ENCODE results near the gene DAP.
"Not testable (repeated sequence)": the region's sequence is repeated elsewhere in the genome, so short reads cannot be mapped to it uniquely, and the experiment has no call there.

The DAP gene

GRCh38 chr5:10633271-10634049 is 127.6 kb downstream of the DAP start:
- no peak for DNase-seq (ENCODE audit: low read depth, low spot score)

DNA sequence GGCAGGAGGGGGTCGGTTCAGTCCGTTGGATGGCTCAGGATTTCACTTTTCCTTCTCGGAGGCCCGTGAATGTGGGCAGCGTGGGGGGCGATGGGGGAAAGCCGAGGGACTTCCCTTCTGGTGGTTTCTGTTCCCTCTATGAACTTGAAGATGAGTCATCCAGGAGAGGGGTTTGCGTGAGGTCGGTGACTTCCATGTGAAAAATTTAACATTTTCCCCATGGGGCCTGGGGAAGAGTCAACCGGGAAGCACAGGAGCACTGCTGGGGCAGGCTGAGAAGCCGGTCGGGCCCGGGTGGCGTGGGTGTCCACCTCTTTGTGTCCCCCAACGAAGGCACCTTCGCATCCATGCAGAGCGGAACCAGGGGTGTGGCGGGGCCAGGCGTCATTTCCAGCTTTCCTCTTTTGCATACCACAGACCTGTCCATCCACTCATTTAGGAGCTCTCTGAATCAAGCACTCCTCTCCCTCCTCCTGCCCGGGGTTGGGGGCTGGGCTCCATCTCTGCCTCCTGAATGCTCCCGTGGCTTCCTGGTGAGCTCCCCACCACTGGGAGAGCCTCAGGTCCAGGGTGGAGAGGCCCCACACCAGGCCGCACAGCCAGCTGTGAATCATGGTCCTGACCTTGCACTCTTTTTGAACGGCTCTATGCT is 128.8 kb downstream of the DAP start:
- DNase-seq (ENCODE audit: low read depth, low spot score) = no peak

GRCh38 chr5:10631316-10631996 is 129.6 kb downstream of the DAP start:
- no peak for DNase-seq (ENCODE audit: low read depth, low spot score)

GRCh38 chr5:10630744-10631143 is 130.3 kb downstream of the DAP start:
- not testable (repeated sequence) for DNase-seq (ENCODE audit: low read depth, low spot score)

GRCh38 chr5:10630126-10630525 is 130.9 kb downstream of the DAP start:
- no peak for DNase-seq (ENCODE audit: low read depth, low spot score)

DNA sequence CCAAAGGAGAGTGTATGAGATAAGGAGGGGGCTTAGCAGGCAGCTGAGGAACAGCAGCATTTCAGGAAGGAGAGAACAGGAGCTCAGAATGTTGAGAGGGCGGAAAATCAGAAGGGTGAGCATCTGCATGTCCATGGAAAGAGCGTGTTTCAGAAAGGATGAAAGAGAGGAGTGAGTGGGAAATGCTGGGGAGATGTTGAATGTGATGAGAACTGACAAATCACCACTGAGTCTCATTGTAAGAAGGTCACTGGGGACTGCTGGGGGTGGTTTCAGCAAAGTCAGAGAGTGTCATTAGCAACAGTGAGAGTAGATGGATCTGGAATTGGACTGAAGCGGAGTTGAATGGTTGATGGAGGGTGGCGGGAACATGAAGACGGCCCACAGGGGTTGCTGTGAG is 131.4 kb downstream of the DAP start:
- DNase-seq (ENCODE audit: low read depth, low spot score) = no peak

Data from brain pericyte (primary cell).